GM18909 (cell line): ENCODE data around the gene HTR6.
"Not testable (repeated sequence)": the region's sequence is repeated elsewhere in the genome, so short reads cannot be mapped to it uniquely, and the experiment has no call there.

ENCODE experiments used
- ATAC-seq: cut with Tn5 transposase; IDR thresholded peaks from one replicate; pipeline ENCODE4 v1.9.1; 2021; ENCODE audit warnings: mild to moderate bottlenecking; ENCODE audit not compliant: unreplicated experiment, poor library complexity

Gene HTR6

DNA sequence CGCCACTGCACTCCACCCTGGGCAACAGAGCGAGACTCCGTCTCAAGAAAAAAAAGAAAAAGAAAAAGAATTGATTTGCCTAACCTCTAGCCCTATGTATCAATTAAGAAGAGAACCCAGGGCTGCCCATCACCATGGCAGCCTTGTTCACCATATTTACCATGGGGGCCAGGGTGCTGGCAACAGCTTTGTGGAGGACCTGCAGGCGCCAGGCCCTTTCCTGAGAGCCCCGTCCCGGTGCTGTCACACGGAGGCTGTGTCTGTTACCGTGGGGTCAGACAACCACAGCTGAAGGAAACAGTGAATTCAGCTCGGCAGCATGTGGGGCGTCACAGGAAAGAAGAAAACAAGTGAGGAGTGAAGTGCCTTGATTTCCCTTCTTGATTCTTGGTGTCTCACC lies 27.1 kb upstream of the HTR6 start:
- no peak for ATAC-seq

DNA sequence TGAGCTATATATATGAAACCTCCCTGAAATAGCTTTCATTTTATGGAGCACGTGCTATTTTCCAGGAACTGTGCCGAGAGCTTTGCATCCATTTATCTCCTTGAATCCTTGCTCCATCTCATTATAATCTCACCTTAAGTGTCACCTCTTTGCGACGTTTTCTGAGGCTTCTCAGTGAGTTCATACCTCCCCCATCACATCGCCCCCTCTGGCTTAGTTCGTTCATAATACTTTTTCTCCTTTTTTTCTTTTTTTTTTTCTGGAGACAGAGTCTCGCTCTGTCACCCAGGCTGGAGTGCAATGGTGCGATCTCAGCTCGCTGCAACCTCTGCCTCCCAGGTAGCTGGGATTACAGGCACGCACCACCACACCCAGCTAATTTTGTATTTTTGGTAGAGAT lies 25.4 kb upstream of the HTR6 start:
- not testable (repeated sequence) for ATAC-seq

DNA sequence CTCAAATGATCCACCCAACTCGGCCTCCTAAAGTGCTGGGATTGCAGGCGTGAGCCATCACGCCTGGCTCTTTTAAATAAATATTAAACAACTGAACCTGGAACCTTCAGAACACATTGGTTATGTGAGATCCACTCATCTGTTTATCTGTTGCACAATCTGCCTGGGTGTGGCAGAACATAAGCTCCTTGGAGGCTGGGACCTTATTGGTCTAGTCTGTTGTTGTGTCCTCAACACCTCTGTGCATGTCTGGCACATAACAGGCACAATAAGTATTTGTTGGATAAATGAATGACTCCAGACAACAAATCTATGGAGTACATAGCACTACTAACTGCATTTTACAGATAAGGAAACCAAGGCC lies 24.7 kb upstream of the HTR6 start:
- ATAC-seq, result no peak

DNA sequence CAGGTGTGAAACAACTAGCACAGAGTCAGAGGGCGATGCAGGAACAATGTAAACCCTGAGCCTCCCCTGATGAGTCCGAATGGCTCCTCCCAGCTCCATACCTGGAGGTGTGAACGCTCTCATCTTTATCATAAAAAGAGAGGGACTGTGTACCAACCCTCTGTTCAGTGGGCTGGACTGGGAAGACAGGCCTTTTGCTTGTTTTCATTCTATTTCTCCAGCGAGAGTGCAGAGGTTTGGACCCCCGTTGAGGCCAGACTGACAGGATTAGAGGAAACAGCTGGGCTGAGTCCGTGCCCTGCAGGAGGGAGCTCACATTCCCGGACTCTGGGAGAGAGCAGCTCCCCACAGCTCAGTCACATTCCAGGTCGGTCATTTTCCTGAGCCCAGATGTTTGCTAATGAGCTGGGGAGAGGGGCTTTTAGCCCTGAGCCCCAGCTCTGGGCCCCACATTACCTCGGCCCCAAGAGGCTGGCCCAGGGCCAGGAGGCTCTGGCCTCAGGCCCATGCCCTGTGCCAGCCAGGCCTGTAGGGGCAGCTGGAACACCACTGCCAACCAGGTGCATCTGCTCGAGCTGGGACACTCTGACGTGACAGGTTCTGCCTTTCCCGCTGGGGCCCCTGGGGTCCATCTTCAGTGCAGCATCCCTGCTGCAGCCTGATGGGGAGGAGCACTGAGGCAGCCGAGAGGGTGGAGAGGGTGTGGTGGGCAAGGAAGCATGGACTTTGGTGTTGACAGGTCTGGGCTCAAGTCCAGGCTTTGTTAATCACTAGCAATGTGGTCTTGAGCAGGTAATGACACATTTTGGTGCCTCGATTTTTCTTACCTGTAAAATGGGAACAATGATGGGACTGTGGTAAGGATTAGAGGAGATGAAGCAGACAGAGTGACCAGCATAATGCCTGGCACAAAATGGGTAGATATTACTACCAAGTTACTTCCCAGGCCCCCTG lies 24.0 kb upstream of the HTR6 start:
- ATAC-seq, result no peak

DNA sequence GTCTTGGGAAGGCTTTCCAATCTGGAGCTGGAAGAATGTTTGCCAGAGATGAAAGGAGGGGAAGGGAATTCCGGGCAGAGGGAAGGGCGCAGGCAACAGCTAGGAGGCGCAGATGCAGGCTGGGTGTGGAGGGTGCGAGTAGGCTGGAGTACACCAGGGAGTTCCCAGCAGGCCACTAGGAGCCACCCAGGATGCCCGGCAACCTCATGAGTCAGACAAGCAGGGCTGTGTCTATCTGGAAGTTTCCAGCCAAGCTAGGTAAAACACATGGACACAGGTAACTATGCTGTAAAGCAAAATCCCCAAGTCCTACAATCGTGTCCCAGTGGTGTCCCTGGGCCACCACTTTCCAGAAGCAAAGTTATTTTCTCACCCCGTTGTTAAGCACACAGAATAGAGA lies 21.6 kb upstream of the HTR6 start:
- ATAC-seq, result no peak

DNA sequence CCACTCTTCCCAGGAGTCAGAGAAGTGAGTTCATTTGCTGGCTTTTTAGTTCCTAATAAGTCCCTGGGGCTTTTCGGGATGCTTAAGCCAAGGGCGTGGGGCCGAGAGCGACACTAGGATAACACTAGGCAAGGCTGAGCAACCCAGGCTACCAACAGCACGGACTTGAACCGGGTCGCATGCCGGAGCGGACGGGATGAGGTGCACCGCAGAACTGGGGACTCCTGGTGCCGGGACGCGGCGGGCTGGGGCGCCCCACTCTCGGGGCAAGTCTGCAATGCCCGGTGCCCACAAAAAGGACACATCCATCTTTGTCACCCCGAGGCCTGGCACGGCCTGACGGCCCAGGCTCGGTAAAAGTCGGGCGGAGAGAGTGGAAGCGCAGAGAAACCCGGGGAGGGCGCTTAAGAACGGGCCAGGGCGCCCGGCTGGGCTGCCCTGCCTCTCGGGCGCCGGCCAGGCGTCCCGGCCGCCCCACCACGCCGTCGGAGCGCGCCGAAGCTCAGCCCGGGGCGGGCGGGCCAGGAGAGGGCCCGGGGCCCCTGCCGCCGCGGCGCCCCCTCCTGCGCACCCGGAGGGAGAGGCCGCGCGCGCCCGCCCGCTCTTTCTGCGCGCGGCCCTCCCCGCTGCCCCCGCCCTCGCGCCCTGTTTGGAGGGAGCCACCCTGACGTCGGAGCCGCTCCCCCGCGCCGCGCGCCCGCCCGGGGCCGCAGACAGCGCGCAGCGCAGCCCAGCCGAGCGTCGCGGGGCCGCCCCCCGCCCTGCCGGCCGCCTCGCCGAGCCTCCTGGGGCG lies 20.9 kb upstream of the HTR6 start, which contains the start of gene NBL1:
Gene NBL1, plus strand, starts transcription at position 710 of the 793 bp plus-strand sequence. CDS start 10,720 bp downstream, outside the sequence.
- no peak for ATAC-seq

DNA sequence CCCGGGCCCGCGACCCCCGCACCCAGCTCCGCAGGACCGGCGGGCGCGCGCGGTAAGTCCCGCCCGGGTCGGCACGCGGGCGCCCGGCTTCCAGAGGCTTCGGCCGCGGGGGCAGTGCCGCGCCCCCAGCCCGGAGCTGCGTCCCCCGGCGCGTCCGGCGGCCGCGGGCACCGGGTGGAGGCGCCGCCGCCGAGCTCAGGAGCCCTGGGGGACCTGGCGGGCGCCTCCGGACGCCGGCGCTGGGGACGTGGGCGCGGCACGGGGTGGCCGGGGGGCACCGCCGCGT lies 20.3 kb upstream of the HTR6 start:
- no peak for ATAC-seq

DNA sequence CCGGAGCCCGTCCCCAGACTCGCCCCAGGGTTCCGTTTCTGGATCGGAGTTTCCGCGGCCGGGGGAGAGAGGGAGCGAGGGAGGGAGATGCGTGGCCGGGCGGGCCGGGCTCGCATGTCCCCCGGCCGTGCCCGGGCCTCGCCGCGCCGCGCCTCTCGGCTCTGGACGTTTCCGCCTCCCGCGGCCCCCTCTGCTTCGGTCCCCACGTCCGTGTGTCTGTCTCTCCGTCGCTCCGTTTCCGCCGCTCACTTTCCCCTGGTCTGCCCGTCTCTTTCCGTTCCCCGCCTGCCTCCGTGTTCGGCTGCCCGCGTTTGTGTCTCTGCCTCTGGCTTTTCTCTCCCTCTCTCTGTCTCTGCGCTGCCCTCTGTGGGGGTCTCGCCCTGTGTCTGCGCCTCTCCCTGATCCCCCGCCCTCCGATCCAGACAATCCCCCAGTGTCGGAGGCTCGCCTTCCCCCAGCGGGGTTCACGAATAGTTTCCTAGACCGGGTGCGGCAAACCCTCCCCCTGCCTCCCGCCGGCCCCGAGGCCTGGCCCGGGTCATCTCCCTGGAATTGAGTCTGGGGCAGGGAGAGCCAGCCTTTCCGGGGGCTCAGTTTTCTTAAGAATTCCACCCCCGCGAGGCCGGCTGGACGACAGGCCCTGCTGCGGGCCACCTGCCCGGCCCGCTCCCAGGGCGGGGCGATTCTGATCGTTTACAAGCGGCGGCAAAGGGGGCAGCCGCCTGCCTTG lies 19.8 kb upstream of the HTR6 start:
- no peak for ATAC-seq

DNA sequence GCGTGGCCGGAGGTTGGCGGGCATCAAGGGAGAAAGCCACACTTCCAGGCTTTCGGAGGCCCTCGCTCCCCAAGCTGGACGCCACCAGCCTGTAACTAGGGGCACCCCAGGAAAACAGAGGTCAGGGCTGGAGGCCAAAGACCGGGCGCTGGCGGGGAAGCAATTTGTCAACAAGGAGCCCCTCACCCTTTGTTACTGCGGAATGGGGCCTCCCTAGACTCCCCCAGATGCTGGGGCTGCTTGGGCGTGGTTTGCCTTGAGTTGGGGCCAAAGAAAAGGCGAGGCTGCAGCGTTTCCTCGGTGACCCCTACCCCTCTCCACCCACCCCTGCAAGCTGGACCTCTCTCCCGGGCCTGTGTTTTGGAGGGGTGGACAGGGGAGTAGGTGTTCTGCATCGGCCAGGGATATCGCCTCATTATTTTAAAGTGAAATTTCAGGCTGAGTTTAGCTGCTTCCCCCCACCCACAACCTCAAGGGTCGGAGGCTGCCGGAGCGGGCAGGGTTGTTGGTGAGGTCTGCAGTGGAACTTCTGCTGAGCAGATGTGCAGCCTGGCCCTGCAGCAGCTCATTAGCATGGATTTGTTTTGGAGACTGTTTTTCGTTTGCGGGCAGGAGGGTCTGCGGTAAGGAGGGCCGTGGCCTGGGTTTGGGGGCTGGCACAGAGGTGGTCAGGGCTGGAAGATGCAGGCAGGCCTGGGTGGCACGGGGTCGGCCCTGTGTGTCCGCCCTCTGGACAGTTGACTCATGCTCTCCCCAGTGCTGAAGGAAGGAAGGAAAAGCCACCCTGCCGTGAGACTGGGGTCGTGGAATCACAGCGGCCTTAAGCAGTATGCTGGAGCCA lies 19.0 kb upstream of the HTR6 start:
- no peak for ATAC-seq

DNA sequence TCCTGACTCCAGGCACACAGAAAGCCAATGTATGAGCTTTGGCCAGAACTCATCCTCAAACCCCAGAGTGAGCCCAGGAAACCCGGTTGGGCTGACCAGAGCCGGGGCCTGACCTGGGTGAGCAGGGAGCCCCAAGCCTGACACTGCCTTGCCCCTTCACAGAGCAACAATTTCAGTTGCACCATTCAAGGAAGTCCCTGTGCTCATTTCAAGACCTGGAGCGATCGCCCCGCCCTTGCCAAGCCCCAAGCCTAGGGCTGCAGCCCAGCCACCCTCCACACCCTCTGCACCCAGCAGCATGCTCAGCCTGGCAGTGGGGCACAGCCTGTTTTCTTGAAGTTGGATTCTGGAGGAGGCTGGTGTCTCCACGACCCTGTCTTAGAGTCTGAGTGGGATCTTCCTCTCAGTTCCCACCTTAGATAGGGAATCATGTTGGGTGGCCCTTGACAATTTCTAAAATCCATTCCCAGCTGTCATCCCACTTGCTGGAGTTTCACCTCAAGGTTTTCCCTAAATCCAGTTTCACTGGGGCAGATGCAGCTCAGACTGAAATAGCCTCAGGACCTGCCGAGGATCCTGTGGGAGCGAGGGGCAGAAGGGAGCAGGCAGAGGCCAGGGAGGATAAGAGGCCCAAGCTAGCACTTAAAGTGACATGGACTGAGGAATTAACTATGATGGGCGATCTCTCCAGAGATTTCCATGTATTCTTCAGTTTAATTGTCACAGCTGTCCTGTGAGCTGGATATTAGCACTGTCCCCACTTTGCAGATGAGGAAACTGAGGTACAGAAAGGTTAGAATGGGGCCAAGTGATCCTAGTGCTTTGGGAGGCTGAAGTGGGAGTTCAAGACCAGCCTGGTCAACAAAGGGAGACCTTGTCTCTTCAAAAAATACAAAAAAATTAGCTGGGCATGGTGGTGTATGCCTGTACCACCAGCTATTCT lies 18.0 kb upstream of the HTR6 start:
- ATAC-seq, result no peak

DNA sequence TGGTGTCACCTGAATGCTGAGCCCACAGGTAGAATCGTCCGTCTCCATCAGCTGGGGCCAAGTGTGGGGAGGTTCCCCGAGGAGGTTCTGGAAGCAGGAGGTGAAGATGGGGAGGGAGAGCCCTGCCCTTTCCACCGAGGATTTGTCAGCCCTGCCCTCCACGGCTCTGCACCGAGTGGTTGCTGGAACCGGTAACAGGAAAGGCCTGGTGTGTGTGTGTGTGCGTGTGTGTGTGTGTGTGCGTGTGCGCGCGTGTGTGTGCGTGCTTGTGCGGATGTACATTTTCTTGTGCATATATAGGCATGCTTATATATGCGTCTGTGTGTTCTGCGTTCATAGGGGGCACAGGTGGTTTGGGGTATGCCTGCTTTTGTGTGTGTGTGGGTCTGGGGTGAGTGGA lies 17.0 kb upstream of the HTR6 start:
- no peak for ATAC-seq

DNA sequence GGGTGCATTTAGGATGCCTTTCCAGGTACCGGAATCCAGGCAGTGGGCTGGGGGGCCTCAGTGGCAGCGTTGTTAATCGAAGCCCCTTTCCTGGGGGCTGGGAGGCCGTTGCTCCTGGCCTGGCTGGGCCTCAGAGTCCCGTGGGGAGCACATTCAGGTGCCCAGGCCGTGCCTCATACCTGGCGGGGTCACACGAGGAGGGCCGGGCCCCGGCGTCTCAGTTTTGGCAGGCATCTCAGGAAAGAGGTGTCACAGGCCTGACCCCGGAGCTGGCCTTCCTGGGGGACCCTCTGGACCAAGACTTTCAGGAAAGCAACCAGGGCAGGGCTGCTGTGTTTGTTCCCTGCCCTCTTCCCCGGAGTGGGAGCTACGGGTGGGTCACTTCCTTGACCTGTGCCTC lies 16.4 kb upstream of the HTR6 start:
- no peak for ATAC-seq

DNA sequence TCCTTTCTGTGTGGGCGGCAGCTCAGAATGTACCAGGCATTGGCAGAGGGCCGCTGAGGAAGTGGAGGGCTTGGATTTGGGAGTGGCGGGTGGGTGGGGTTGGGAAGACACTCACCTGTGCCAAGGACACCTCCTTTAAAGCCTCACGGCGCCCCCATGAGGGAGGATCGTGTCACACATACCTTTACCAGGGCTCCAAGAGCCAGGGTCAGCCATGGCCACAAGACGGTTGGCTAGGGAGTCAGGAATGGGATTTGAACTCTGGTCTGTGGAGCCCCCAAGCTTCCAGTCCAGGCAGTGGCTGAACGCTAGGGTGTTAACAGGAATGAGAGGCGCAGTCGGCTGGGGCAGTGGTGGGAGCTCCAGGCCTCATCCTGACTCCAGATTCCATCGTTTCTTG lies 16.0 kb upstream of the HTR6 start:
- no peak for ATAC-seq

DNA sequence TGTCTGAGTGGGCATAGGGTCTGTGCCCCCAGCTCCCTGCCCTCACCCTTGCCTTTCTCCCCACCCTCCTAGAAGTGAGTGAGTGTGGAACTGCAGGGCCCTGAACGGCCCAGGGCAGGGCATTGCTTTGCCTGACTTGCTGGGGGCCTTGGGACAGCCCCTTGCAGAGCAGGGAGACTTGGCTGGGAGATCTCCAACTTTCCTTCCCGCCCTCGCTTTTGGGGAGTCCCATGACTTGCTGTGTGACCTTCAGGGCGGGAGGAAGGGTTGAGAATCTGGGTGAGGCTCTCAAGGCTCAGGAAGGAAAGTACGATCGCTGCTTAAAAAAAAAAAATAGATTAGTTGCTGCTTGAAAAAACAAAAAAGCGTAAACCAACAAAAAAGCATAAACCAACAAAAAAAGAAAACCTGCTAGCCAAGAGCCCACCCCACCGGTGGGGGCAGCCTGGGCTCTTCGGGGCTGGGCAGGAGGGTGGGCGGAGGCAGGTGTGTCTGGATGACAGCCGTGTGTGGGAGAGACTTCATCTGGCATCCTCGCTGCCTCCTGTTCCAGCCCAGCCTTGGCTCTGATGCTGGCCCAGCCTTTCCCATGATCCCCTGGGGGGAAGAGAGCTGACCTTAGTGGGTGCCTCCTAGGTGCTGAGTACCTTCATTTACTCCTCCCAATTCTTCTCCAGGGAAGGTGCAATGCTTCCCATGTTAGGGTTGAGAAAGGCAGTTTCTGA lies 14.1 kb upstream of the HTR6 start:
- ATAC-seq, result no peak

DNA sequence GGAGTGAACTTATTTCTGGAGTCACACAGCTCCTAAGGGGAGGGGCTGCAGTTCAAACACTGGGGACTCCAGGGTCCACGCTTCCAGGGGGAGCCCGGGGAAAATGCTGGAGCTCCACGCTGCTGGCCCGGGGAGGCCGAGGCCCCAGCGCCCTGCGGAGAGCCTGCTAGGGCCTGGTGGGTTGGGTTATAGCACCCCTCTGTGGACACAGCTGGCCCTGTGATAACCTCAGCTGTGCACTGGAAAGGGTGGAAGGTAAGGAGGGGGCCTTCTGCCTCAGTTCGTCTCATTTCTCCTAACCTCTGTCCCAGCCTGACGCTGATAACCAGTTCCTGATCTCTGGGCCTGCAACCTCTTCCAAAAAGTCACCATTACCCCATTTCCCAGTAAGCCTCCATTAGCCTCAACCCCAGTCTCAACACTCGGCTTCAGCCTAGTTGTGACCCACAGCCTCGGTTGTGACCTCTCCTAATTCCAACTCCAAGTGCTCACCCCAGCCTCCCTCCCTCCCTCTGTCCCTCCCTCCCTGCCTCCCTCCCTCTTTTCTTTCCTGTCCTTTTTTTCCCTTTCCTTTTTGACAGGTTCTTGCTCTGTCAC lies 13.4 kb upstream of the HTR6 start:
- ATAC-seq, result no peak

DNA sequence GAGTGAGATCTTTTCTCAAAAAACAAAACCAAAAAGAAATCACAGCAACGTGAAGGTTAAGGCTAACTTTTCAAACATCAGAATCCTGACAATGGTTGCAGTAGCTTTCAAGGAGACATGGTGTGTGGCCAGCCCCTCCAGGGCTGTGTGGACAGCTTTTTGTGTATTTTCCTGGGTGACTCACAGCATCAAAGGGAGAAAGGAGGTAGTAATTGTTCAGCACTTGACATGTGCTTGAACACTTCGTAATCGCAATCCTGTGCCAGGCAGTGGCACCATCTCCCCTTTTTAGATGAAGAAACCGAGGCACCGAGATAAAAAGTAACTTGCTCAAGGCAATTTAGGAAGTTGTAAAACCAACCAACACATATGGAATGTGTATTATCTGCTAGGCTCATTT lies 10.3 kb upstream of the HTR6 start:
- ATAC-seq, result no peak

DNA sequence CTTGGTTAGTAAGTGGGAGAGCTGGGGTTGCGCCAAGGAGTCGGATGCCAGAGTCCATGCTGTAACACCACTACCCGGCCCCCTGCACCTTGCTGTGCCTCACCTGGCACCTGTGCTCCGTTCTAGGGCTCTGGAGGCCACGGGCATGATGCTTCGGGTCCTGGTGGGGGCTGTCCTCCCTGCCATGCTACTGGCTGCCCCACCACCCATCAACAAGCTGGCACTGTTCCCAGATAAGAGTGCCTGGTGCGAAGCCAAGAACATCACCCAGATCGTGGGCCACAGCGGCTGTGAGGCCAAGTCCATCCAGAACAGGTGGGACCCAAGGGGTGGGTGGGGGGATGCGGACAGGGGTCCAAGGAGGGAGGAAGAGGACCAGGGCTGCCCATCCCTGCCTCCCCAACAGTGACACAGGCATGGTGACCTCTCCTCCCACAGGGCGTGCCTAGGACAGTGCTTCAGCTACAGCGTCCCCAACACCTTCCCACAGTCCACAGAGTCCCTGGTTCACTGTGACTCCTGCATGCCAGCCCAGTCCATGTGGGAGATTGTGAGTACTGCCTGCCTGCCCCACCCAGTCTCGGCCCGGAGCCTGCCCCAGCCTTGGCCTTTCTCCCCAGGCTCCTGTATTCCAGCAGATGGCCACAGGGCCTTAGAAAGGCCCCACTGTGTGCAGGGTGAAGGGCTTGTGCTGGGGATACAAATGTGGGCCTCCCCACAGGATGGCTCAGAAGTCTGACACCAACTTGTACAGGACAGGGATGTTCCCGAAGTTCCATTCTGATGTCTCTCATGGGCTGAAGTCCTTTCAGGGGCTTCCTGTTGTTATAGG lies 9.6 kb upstream of the HTR6 start:
- ATAC-seq, result no peak
